Activated CD4-positive, alpha-beta T cell treated with anti-CD3 and anti-CD28 coated beads, Interleukin-10, Interleukin-2, amounts not matched to agents 100 ng/mL and 50 ng/mL, durations not matched to agents 16 hours and 8 hours (primary cell): ENCODE data around the gene RIMKLB.
"Not testable (repeated sequence)": the region's sequence is repeated elsewhere in the genome, so short reads cannot be mapped to it uniquely, and the experiment has no call there.

Experiments used
- DNase-seq: peaks from one replicate; pipeline ENCODE4 v3.0.0-alpha.2; 2020

The RIMKLB gene

GRCh38 chr12:8820676-8821407 is 123.1 kb downstream of the RIMKLB start:
- DNase-seq, result not testable (repeated sequence)

GRCh38 chr12:8821591-8821990 is 123.8 kb downstream of the RIMKLB start:
- DNase-seq, result no peak

- DNase-seq, result no peak
Measured at GRCh38 chr12:8822298-8822697, 124.5 kb downstream of the RIMKLB start, which contains the start of gene A2ML1. A2ML1 (plus strand) TSS chr12:8822621; CDS start chr12:8822652, 31 bp downstream.

- DNase-seq, result no peak
Measured at GRCh38 chr12:8823565-8824300, 125.9 kb downstream of the RIMKLB start.

GRCh38 chr12:8827551-8828256 is 129.9 kb downstream of the RIMKLB start:
- no peak for DNase-seq

- no peak for DNase-seq
Measured at GRCh38 chr12:8828257-8829124, 130.7 kb downstream of the RIMKLB start.

GRCh38 chr12:8829125-8829518 is 131.3 kb downstream of the RIMKLB start:
- DNase-seq, result no peak

GRCh38 chr12:8829621-8830020 is 131.8 kb downstream of the RIMKLB start:
- no peak for DNase-seq

GRCh38 chr12:8831116-8831515 is 133.3 kb downstream of the RIMKLB start:
- DNase-seq, result no peak

GRCh38 chr12:8832500-8832899 is 134.7 kb downstream of the RIMKLB start:
- DNase-seq, result no peak
